Measurements from ENCODE around the gene P2RX7.

GRCh38 chr12:121217761-121218160 lies 85.1 kb downstream of the P2RX7 start:
- no peak for TF ChIP-seq CTCF (IDR thresholded peaks at IDR 0.05 in 2 of 3, conservative IDR thresholded peaks at IDR 0.05 in 1 of 3; ENCODE audit: insufficient read depth in 2 of 3, low read depth in 1 of 3, low read length in 3 of 3)
- no peak for TF ChIP-seq ZZZ3 (IDR thresholded peaks at IDR 0.05)
